Activated naive CD8-positive, alpha-beta T cell treated with anti-CD3 and anti-CD28 coated beads for 36 hours (primary cell): Measurements from ENCODE around the gene ANKRD16. TPM values are rescaled to one million over a fixed set of nuclear protein-coding genes. Genes with fewer than 3 reads are reported as not detected.
"Not testable (repeated sequence)": the region's sequence is repeated elsewhere in the genome, so short reads cannot be mapped to it uniquely, and the experiment has no call there.

Source experiments
- DNase-seq: peaks from one replicate; pipeline ENCODE4 v3.0.0; 2021
- H3K27ac Mint-ChIP-seq: one replicate; pipeline ENCODE4 v1.8.0; 2022; ENCODE audit warnings: mild to moderate bottlenecking, moderate library complexity, mixed read lengths
- H3K27me3 Mint-ChIP-seq: one replicate; pipeline ENCODE4 v1.8.0; 2022; ENCODE audit warnings: mild to moderate bottlenecking, mixed read lengths
- H3K36me3 Mint-ChIP-seq: one replicate; pipeline ENCODE4 v1.8.0; 2021; ENCODE audit warnings: mild to moderate bottlenecking, mixed read lengths
- H3K4me1 Mint-ChIP-seq: one replicate; pipeline ENCODE4 v1.8.0; 2021; ENCODE audit warnings: mixed read lengths
- H3K4me3 Mint-ChIP-seq: one replicate; pipeline ENCODE4 v1.8.0; 2022; ENCODE audit warnings: mild to moderate bottlenecking, moderate library complexity, mixed read lengths
- H3K9me3 Mint-ChIP-seq: one replicate; pipeline ENCODE4 v1.8.0; 2022; ENCODE audit warnings: mixed read lengths
- total RNA-seq, 2 experiments: library from RNA; stranded (reverse); gene quantifications; one replicate each; pipeline ENCODE4 v1.2.3, GENCODE V29; 2021

The ANKRD16 gene
- total RNA-seq, 2 experiments from 2014 or later, result 9.1 to 9.4 TPM

DNA sequence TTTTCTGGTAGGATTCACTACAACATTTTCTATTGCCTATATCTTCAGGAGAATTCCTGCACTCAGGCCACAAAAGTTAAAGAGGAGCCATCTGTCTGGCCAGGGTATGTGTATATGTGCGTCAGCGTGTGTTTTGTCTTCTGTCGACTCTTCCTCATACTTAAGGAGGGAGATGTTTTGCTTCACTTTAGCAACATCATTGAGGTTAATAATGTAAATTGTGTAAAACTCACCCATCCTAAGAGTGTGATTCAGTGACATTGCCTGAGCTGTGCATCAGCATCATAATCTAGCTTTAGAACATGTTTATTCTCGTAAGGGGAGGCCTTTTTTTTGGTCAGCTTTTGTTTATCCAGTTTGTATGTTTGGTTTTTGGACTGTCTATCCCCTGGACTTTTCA, 24.0 kb upstream of the ANKRD16 start:
- Mint-ChIP-seq H3K27ac (no peak overlapping the region), H3K9me3 (no peaks in the 10 kb centered on the region), H3K27me3 (no peaks in the 10 kb centered on the region), H3K4me1 (peaks cover 4% of the 10 kb centered on the region), H3K36me3 (peaks cover 37% of the 10 kb centered on the region), H3K4me3 (no peak overlapping the region)
- DNase-seq, result no peak

DNA sequence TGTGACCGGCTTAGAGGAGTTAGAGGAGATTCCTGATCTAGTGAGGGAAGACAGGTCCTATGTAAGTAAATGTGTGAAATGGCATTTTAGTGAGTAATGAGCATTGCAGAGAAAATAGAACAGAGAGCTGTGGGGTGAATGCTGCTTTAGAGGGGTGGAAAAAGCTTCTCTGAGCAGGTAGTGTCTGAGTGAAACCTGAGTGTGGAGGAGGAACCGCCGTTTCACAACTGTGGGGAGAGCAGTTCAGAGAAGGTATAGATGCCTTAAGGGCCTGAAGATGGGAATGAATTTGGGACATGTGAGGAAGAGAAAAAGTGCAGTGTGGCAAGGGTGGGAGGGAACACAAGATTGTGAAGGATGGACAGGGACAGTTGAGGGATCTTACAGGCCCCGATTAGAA, 22.0 kb upstream of the ANKRD16 start:
- Mint-ChIP-seq H3K9me3 (no peaks in the 10 kb centered on the region), H3K4me1 (peaks cover 7% of the 10 kb centered on the region), H3K4me3 (no peak overlapping the region), H3K27me3 (no peaks in the 10 kb centered on the region), H3K36me3 (peaks cover 38% of the 10 kb centered on the region), H3K27ac (no peak overlapping the region)
- DNase-seq, result no peak

DNA sequence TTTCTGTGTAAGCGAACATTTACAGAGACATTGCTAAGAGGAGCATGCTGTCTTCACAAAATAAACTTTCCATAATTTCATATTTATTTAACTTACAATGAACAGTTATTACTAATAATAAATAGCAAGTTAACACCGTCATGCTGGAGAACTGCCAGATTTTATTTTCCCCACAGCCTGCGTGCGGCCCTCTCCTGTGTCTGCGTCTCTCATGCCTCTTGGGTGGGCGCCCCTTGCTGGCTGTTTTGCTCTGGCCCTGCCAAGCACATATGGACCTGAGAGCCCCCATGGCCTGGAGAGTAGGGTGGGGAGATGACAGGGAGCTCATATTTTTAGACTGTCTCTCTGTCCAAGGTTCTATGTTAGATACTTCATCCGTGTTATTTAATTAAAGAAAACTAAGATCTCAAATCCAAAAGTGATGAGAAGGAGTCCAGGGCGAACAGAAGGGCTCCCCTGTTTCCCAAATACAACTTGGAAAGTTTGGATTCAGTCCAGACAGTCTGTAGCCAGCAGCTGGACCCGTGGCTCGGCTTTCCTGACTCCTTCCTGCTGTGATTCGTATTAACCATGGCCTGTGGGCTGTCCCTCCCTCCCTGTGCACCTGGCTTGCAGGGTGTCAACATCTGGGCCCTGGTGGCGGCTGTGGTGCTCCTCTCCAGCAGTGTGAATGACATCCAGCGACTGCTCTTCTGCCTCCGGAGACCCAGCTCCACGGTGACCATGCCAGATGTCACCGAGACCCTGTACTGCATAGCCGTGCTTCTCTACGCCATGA, 20.8 kb upstream of the ANKRD16 start:
- Mint-ChIP-seq H3K4me1 (peaks cover 7% of the 10 kb centered on the region), H3K27me3 (no peaks in the 10 kb centered on the region), H3K36me3 (peaks cover 37% of the 10 kb centered on the region), H3K9me3 (no peaks in the 10 kb centered on the region), H3K27ac (no peak overlapping the region), H3K4me3 (no peak overlapping the region)
- no peak for DNase-seq

DNA sequence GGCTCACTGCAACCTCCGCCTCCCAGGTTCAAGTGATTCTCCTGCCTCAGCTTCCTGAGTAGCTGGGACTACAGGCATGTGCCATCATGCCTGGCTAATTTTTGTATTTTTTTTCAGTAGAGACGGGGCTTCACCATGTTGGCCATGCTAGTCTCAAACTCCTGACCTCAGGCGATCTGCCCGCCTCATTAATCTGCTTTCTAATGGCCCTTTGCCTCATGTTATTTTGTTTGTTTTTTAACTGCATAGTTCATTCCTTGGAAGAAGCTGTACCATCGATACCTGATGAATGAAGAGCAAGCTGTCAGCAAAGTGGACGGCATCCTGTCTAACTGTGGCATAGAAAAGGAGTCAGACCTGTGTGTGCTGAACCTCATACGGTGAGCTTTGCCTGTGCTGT, 19.0 kb upstream of the ANKRD16 start:
- not testable (repeated sequence) for H3K27me3 Mint-ChIP-seq, H3K4me3 Mint-ChIP-seq, H3K27ac Mint-ChIP-seq, H3K9me3 Mint-ChIP-seq, DNase-seq
- peaks cover 12% of the 10 kb centered on the region for H3K4me1 Mint-ChIP-seq
- H3K36me3 Mint-ChIP-seq, result peaks cover 40% of the 10 kb centered on the region

DNA sequence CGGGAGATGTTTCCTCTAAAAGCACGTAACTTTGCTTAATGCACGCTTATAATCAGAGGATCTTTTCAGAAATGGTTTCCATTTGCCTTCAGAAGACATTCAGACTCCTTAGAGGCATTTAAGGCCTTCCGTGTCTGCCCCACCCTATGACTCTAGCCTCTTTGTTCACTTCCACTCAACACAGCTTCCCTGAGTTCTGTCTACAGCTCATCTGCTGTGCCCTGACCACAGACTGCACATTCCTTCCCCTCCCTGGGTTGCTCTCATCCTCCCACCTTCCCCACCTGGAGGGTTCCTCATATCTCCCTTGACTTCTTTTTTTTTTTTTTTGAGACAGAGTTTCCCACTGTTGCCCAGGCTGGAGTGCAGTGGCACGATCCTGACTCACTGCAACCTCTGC, 17.0 kb upstream of the ANKRD16 start:
- Mint-ChIP-seq H3K27ac (no peak overlapping the region), H3K4me3 (no peak overlapping the region), H3K9me3 (no peaks in the 10 kb centered on the region), H3K4me1 (peaks cover 15% of the 10 kb centered on the region), H3K36me3 (peaks cover 46% of the 10 kb centered on the region), H3K27me3 (no peaks in the 10 kb centered on the region)
- DNase-seq, result no peak

DNA sequence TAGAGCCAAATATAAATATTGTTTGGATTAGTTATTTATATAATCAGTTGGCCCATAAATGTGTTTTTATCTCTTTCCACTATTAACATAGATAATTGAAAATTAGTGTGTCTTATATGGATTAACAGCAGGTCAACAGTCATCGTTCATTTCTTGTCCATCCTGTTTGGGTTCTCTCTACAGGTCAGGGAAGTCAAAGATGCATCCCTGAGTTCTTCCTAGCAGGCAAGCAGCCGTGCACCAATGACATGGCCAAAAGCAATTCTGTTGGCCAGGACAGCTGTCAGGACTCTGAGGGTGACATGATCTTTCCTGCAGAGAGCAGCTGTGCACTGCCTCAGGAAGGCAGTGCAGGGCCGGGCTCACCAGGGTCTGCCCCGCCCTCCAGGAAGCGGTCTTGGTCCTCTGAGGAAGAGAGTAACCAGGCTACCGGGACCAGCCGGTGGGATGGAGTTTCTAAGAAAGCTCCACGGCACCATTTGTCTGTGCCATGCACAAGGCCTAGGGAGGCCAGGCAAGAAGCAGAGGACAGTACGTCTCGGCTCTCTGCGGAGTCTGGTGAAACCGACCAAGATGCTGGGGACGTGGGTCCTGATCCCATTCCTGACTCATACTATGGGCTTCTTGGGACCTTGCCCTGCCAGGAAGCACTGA, 16.3 kb upstream of the ANKRD16 start:
- no peak overlapping the region for H3K4me3 Mint-ChIP-seq
- H3K36me3 Mint-ChIP-seq, result peaks cover 42% of the 10 kb centered on the region
- H3K4me1 Mint-ChIP-seq, result peaks cover 12% of the 10 kb centered on the region
- no peak for DNase-seq
- no peak overlapping the region for H3K27ac Mint-ChIP-seq
- H3K9me3 Mint-ChIP-seq, result no peaks in the 10 kb centered on the region
- H3K27me3 Mint-ChIP-seq, result no peaks in the 10 kb centered on the region

DNA sequence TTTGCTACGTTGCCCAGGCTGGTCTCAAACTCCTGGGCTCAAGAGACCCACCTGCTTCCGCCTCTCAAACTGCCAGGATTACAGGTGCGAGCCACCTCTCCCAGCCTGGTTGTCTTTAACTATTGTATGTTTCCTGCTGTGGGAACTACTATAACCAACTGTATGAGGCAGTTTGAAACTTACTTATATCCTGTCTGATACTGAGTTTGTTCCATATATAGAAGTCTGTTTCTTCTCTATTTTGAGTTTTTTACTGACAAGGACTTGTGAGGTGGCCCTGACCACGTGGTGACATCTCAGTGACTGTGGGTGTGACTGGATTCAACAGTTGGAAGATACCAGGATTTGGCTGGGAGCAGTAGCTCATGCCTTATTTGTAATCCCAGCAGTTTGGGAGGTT, 14.5 kb upstream of the ANKRD16 start:
- Mint-ChIP-seq H3K36me3 (peaks cover 38% of the 10 kb centered on the region), H3K27ac (no peak overlapping the region), H3K9me3 (no peaks in the 10 kb centered on the region), H3K27me3 (no peaks in the 10 kb centered on the region), H3K4me3 (no peak overlapping the region), H3K4me1 (peaks cover 14% of the 10 kb centered on the region)
- no peak for DNase-seq

DNA sequence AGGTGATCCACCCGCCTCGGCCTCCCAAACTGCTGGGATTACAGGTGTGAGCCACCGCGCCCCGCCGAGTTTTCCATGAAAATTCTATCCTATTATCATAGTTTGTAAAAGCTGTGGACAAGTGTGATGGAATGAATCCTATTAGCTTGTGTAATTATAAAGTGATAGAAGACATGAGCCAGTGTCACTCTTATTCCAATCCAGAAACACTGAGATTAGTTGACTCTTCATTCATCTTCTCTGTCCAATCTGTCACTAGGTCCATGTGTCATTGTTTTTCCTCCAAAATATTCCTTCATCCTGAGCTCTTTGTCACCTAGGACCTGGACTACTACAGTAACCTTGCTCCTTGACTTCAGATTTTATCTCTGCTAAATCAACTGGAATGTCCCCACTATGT, 13.9 kb upstream of the ANKRD16 start:
- Mint-ChIP-seq H3K27me3 (no peaks in the 10 kb centered on the region), H3K4me1 (peaks cover 13% of the 10 kb centered on the region), H3K9me3 (no peaks in the 10 kb centered on the region), H3K27ac (no peak overlapping the region), H3K4me3 (no peak overlapping the region), H3K36me3 (peaks cover 39% of the 10 kb centered on the region)
- no peak for DNase-seq

DNA sequence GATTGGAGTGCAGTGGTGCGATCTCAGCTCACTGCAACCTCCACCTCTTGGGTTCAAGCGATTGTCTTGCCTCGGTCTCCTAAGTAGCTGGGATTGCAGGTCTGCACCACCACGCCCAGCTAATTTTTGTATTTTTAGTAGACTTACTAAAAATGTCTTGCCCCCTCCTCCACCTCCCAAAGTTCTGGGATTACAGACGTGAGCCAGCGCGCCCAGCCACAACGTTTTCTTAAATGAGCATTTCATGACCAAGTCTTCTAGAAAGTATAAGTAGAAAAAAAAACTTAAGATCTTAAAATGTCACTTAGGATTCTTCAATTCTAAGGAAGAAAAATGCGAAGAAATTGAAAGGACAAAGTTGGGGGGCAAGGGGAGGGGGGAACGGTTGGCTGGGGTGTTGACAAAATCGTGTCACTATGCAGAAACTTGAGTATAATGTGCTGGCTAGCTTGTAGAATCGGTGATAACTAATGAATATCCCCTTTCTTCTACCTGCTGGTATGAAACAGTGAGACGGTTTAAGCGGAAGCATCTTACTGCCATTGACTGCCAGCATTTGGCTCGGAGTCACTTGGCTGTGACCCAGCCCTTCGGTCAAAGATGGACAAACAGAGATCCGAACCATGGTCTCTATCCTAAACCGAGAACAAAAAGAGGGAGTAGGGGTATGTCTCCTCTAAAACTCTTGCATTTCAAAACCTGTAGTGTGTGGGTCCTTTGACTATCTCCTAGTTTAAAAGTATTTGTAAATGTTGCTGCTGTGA, 13.0 kb upstream of the ANKRD16 start:
- H3K9me3 Mint-ChIP-seq, result peaks cover 6% of the 10 kb centered on the region
- peaks cover 42% of the 10 kb centered on the region for H3K36me3 Mint-ChIP-seq
- H3K4me3 Mint-ChIP-seq, result no peak overlapping the region
- no peaks in the 10 kb centered on the region for H3K27me3 Mint-ChIP-seq
- no peak for DNase-seq
- no peak overlapping the region for H3K27ac Mint-ChIP-seq
- peaks cover 10% of the 10 kb centered on the region for H3K4me1 Mint-ChIP-seq

DNA sequence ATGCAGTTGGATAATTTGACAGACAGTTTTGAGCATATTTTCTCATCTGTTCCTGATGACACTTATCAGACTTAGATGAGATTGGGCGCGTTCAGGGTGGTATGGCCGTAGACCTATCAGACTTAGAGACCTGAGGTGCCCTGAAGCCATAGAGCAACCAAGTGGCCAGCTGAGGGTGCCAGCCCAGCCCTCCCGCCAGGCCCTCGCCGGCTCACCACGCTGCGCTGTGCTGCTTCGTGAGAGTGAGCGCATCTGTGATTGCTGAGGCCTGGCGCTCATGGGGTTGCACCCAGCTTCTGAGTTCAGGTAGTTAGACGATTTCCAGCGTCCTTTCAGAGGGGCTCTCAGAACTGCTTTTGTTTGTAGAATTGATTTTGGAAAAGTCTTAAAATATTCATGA, 10.6 kb upstream of the ANKRD16 start:
- Mint-ChIP-seq H3K9me3 (peaks cover 9% of the 10 kb centered on the region), H3K27ac (no peak overlapping the region), H3K4me3 (no peak overlapping the region), H3K36me3 (peaks cover 50% of the 10 kb centered on the region), H3K27me3 (no peaks in the 10 kb centered on the region), H3K4me1 (peaks cover 20% of the 10 kb centered on the region)
- DNase-seq, result no peak

DNA sequence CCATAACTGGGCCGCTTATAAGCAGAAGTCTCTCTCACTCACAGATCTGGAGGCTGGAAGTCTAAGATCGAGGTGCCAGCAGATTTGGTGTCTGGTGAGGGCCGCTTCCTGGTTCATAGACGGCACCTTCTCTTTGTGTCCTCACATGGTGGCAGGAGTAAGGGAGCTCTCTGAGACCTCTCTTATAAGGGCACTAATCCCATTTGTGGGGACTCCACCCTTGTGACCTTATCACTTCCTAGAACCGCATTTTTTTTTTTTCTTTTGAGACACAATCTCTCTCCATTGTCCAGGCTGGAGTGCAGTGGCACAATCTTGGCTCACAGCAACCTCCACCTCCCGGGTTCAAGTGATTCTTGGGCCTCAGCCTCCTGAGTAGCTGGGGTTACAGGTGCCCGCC, 8.5 kb upstream of the ANKRD16 start:
- H3K4me1 Mint-ChIP-seq, result peaks cover 14% of the 10 kb centered on the region
- H3K36me3 Mint-ChIP-seq, result peaks cover 48% of the 10 kb centered on the region
- DNase-seq, result no peak
- H3K27ac Mint-ChIP-seq, result no peak overlapping the region
- no peak overlapping the region for H3K4me3 Mint-ChIP-seq
- H3K27me3 Mint-ChIP-seq, result no peaks in the 10 kb centered on the region
- H3K9me3 Mint-ChIP-seq, result peaks cover 9% of the 10 kb centered on the region

DNA sequence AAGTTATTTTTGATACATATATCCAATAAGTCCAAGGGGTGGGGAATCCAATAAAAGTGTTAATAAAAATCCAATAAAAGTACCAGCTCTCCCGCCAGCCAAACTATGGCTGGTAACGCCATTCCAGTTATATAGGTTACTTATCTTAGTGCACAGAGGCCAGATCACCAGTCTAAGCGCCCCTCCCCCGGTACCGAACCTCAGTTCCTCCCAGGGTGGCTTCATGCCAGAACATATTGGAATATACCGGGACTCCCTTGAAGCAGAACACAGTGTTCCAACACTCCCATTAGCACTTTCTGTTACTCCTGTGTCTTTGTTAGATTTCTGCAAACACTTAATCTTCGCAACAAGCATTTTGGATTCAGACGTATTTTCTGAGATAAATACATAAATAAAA, 7.8 kb upstream of the ANKRD16 start:
- Mint-ChIP-seq H3K4me1 (peaks cover 18% of the 10 kb centered on the region), H3K27me3 (no peaks in the 10 kb centered on the region), H3K27ac (no peak overlapping the region), H3K4me3 (no peak overlapping the region), H3K36me3 (peaks cover 47% of the 10 kb centered on the region), H3K9me3 (peaks cover 9% of the 10 kb centered on the region)
- DNase-seq, result no peak

DNA sequence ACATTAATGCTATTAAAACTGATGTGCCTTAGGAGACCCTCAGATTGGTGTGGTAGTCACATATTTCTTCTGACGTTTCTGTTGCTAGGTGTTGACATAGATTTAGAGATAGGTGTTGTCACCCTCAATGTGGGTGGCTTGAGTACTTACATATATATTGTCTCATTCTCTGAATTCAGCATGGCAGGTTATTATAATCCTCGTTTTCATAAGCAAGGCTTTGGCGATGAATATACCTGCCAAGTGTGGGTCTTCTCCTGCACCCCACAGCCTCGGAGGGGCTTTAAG, 7.3 kb upstream of the ANKRD16 start:
- Mint-ChIP-seq H3K27me3 (no peaks in the 10 kb centered on the region), H3K4me3 (no peak overlapping the region), H3K9me3 (peaks cover 9% of the 10 kb centered on the region), H3K4me1 (peaks cover 24% of the 10 kb centered on the region), H3K36me3 (peaks cover 50% of the 10 kb centered on the region), H3K27ac (no peak overlapping the region)
- no peak for DNase-seq

DNA sequence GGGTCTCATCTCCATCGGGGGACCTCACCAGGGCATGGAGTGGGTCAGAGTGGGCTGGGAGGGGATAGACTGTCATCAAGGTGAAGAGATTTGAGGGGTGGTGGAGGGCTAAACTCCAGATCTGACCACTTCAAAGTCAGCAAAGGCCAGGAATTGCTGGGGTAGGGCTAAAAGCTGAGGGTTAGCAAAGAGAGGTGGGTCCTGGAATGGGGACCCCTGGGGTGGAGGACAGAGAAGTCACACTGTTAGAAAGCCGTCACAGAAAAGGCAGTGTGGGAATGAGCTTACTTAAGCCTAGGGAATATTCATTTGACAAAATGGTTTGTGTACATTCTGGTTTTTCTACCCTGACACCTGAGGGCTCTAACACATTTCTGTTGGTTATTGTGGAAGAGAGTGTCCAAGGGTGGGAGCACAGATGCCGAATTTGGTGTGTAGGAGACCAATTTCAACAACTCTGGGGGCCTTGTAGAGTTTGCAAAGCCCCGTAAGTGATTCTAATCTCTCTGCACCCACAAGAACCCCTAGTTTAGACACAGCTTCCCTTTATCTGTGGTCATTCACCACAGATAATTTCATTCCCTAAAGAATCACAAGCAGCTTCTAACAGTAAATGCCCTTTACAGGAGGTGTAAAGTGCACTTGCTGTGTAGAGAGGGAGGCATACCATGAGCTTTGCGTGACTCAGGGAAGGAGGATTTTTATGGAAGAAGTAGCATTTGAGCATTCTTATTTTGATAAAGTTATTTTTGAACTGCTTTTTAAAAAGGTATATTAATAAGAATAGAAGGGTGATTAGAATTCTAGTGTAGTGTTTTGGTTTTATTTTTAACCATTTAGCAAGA, 6.7 kb upstream of the ANKRD16 start:
- Mint-ChIP-seq H3K36me3 (peaks cover 53% of the 10 kb centered on the region), H3K4me1 (peaks cover 26% of the 10 kb centered on the region), H3K27ac (no peak overlapping the region), H3K4me3 (no peak overlapping the region), H3K9me3 (peaks cover 9% of the 10 kb centered on the region), H3K27me3 (no peaks in the 10 kb centered on the region)
- no peak for DNase-seq

DNA sequence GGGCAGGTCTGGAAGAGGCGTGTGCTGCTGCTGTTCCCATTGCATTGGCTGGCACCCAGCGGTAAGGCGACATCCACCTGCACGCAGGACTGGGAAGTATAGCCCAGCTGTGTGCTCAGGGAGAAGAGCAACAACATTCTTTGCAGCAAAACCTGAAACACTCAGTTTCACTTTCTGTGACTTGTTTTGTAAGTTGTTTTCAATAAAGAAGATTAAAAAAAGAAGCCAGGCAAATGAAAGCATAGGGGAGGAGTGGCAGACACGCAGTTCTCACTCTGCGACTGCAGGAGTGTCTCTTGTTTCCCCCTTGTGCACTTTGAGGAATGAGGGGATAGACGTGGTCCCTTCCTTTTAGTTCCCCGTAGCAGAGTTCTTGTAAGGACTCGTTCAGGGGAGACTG, 6.1 kb upstream of the ANKRD16 start:
- no peak overlapping the region for H3K4me3 Mint-ChIP-seq
- H3K4me1 Mint-ChIP-seq, result peaks cover 30% of the 10 kb centered on the region
- DNase-seq, result no peak
- H3K27ac Mint-ChIP-seq, result no peak overlapping the region
- H3K36me3 Mint-ChIP-seq, result peaks cover 58% of the 10 kb centered on the region
- peaks cover 9% of the 10 kb centered on the region for H3K9me3 Mint-ChIP-seq
- no peaks in the 10 kb centered on the region for H3K27me3 Mint-ChIP-seq
